Activated naive CD4-positive, alpha-beta T cell treated with Interleukin-2 at 50 U/mL for 16 hours (primary cell): ENCODE results near the gene SYT8.

Experiments
- DNase-seq: peaks from one replicate; pipeline ENCODE4 v3.0.0-alpha.2; 2020

Gene SYT8

DNA sequence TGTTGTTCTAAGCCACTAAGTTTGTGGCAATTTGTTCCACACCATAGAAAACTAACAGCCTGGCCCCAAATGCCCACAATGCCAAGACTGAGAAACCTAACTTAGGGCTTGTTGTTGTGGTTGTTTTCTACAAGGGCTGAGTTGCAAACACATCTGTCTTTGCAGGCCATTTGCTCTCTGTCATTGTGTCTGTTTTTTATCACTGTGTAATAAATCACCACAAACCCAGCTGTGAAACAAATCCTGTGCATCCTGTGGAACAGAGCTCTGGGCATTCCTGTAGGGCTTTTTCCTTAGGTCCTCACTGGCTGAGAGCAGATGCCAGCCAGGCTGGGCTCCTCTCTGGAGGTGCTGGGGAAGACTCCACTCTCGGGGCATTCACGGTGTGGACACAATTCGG, 15.7 kb upstream of the SYT8 start:
- DNase-seq: no peak

DNA sequence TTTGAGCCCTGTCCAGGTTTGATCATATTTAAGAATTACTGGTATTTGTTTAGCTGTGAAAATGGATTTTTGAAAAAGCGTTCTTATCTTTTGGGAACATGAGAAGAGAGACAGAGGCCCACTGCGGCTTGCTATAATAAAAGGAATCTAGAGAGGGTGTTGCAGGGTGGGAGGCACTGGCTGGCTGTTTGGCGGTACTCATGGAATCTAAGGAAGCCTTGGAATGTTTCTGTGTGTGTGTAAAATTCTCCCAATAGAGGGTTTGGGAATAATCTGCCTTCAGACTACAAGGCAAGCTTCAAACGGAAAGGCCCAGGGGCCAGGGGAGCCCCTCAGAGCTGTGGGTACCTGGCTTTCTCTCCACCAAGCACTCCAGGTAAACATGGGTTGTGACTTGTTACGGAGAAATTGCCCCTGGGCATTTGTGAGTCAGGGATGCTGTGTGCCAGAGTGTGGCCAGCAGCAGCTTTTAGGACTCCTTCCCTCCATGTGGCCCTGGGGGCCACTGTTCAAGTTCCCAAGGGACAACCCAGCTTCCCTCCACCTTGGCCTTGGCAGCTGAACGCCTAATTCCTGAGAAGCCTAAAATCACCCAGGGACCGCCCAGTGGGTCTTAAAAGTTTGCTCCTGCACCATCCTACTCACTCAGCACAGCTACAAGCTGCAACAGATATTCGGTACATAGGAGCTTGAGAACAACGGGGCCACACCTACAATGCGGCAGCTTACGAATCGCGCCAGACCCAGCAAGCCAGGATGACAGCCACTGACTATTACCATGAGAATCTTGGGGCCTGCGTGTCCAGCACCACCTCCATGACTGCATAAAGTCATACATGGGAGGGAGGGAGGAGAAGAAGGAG, 14.1 kb upstream of the SYT8 start:
- no peak for DNase-seq

DNA sequence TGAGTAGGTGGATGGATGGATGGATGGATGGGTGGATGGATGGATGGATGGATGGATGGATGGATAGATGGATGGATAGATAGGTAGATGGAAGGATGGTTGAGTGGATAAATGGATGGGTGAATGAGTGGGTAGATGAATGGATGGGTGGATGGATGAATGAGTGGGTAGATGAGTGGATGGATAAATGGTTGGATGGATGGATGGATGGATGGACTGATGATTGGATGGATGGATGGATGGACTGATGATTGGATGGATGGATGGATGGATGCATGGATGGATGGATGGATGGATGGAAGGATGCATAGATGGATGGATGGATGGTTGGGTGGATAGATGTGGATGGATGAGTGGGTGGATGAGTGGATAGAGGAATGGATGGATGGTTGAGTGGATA, 13.2 kb upstream of the SYT8 start:
- no peak for DNase-seq

DNA sequence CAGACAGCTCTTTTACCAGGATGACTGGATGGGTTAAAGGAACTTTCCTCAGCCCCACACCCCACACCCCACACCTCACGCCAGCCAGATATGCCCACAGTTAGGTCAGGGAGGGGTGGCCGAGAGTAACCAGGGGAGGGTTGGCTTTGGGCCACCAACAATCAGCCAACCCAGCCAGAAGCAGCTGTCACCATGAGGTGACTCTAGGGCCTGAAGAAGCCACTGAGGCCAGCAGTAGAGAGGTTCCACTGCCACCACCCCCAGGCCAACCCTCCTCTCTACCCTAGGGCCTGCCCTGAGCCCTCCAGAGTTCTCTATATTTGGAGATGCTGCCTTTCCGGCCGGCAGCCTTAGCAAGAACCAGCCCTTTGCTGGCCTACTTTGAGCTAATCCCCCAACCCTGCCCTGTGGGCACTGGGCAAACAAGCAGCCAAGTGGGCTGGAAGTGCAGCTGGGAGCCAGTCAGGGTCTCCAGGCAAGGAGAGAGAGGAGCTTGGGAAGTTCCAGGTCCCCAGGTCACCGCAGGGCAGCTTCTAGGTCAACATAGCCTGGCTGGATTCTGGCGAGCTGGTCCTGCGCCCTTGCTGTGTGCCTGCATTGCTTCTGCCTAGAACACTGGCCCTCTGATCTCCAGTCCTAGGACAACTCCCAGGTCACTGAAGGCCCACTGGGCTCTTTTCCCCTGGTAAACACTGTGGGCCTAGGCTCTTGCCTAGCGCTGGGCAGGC, 12.0 kb upstream of the SYT8 start:
- DNase-seq: no peak

DNA sequence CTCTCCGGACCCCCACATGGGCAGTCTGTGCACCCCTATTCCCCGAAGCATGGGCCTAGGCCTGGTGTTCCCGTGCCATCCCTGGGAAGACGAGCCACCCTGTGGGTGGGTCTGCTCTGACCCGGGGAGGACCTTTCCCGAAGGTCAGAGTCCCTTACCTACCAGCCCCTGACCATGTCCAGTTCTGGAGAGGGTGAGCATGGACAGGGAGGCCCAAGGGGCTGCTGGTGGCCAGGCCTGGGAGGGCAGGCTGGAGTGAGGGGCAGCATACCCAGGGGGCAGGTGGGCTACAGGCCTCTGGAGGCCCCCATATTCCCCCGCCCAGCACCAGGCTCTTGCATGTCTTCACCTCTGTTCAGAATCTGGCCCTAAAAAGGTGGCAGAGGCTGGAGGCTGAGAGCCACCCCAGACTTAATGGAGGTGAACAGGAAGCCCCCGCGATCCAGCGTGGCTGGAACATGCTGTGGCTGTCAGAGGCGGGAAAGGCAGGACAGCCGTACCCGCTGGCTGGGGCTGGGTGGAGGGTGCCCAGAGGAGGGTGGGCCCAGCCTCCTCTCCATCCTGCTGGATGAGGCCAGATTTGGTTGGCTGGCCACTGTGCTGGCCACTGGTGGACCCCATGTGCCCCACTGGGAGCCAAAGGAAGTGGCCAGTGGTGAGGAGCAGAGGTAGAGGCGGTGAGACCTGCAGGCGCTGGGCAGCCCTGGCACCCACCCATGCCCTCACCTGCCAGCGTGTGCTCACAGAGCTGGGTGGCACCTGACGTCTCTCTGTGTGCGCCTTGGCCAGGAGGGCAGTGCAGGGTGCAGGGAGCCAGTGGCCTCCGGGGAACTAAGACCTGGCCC, 11.2 kb upstream of the SYT8 start:
- no peak for DNase-seq

DNA sequence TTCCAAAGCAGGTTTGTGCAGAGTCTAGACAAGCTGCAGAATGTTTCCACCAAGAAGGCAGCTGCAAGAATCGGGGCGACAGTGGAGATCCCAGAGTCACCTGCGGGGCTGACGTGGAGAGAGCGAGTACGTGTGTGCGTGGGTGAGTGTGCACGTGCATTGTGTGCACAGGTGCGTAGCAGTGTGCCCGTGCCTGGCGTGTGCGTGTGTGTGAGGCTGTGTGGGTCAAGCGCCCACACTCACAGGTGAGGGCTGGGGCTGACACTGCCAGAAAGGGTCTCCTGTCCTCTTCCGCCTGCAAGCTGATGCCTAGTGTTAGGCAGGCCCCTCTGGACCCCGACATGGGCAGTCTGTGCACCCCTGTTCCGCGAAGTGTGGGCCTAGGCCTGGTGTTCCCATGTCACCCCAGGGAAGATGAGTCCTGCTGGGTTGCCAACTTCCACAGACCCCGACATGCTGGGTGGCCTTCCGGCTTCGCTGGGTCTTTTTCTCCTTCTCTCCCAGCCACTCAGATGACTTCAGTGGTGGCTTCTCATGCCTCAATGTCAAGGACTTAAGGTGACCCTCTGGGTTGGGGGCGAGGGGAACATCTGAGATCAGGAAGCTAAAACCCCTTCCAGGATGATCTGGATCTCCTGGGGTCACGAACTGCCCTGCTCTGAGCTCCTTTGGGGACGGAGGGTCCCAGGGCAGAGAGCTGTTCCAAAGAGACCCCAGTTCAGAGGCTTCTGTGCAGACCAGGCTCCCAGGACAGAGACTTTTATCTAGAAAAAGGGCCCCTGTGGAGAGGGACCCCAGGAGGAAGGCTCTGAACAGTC, 10.4 kb upstream of the SYT8 start:
- DNase-seq: no peak

DNA sequence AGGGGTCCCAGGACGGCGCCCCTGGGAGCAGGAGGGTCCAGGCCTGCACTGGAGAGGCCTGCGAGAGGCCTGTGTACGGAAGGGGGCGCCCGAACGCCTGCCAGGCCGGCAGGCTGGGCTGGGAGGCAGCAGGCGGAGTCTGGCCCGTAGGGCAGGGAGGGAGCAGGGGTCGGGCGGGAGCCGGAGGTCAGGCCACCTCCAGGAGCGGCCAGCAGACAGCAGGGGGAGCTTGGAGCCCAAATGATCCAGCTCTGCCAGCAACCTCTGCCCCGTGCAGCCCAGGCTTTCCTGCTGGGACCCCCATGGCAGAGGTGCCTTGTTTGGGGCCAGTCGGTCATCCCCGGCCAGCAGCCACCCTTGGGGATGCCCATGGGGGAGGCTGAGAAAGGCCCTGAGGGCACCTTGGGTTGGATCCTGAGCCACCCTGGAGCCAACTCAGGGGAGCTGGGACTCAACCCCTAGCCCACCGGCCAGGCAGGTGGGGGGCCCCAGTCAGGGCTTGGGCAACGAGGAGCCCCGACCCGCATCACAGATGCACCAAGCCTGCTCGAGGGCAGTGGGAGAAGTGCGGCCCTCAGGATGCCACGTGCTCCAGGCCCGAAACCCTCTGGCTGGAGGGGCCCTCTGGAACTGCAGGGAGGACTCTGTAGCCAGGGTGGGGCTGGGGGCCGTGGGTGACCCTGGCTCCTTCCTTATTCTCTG, 9.6 kb upstream of the SYT8 start:
- no peak for DNase-seq

DNA sequence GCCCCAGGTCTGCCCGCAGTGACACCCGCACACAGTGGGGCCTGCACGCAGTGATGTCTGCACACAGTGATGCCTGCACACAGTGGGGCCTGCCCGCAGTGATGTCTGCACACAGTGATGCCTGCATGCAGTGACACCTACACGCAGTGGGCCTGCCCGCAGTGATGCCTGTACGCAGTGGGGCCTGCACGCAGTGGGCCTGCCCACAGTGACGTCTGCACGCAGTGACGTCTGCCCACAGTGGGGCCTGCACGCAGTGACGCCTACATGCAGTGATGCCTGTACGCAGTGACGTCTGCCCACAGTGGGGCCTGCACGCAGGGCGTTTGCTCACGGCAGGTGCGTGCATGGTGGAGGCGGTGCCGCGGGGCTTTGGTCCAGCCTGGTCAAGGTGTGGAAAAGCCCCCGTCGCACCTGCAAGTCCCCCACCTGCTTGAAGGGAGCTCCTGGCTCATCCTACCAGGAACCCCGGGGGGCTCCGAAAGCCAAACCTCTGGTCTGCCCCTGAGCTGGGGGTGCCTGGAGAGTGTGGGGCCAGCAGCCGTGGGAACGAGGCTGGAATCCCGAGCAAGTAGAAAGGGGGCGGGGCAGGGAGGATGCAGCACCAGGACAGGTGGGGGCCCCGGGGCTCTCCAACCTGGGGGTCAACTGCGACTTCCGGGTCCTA, 8.9 kb upstream of the SYT8 start:
- no peak for DNase-seq

DNA sequence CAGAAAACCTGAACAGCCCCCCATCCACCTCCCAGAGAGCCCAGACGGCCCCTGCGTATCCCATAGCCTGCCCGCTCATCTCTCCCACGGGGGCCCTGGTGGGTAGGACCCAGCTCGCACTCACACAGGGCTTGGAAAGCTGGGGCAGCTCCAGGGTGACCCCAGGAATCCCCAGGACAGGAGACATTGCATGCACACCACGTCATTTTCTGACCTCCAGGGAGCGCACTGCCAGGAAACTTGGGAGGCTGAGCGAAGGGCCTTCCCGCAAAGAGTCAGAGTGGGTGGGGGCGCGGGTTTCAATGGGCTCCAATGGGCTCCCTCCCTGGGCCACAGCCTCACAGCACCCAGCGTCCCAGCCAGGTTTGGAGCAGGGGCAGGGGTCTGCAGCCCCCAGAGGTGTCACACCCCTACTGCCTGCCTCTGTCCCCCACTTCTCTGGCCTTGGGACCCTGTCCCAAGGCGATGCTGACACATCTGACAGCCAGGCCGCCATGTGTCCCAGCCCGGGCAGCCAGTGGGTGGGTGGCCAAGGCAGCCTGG, 8.2 kb upstream of the SYT8 start:
- no peak for DNase-seq

DNA sequence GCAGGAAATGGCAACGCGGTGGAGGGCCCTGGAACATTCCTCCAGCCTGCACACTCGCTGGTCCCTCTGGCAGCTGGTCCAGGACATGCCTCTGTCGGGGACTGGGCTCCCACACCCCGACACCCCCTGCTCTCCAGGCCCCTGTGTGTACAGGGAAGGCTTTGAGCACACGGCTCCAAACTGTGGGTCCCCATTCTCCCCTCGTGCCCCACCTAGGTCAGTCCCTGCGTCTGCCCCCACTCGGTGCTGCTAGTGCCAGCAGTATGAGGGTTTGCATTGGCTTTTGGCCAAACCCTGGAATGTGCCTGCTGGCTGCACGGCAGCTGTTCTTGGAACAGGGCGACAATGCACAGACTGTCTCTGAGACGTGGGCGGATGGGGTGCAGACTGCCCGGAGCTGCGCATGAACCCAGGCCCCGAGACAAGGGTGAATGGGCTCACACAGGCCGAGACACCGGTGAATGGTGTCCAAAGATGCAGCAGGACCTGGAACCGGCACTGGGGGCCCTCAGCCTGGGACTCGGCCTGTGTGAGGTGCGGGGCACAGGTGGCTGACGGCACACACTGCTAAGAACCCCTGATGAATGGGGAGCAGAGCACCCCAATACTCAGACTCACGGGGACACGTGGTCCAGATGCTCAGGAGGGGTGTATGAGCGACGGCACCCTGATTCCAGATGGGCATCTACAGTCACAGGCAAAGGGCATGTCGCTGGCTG, 7.5 kb upstream of the SYT8 start:
- DNase-seq: no peak

DNA sequence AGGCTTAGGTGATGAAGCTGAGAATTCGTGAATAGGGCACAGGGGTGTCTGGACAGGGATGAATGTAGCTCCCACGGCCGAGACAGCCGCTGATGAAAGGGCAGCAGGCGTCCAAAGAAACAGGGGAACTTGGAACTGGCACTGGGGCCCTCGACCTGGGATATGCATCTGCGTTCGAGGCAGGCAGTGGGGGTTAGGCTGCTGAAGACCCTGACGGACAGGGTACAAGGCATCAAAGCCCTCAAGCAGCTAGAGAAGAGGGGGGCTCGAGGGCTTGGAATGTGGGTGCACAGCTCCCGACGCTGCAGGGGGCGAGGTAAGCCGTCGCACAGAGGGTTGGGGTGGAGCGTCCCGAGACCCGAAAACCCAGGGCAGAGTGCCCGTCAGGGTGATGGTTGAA, 6.9 kb upstream of the SYT8 start:
- DNase-seq: no peak

DNA sequence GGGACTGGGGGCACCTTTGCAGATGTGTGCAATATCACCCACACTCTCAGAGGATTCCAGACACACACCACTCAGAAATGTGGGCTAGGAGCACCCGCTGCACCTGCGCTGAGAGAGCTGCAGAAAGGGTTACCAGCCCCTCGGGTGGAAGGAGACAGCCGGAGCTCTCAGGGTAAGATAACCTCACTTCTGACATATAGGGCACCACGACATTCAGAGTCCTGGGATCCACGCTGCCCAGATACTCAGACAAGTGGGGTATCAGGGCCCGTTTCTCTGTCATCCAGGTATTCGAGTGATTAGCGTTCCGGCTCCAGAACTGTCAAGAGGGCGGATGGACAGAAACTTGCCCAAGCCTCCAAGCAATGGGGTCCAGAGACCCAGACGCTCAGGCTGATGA, 6.2 kb upstream of the SYT8 start:
- DNase-seq: no peak

DNA sequence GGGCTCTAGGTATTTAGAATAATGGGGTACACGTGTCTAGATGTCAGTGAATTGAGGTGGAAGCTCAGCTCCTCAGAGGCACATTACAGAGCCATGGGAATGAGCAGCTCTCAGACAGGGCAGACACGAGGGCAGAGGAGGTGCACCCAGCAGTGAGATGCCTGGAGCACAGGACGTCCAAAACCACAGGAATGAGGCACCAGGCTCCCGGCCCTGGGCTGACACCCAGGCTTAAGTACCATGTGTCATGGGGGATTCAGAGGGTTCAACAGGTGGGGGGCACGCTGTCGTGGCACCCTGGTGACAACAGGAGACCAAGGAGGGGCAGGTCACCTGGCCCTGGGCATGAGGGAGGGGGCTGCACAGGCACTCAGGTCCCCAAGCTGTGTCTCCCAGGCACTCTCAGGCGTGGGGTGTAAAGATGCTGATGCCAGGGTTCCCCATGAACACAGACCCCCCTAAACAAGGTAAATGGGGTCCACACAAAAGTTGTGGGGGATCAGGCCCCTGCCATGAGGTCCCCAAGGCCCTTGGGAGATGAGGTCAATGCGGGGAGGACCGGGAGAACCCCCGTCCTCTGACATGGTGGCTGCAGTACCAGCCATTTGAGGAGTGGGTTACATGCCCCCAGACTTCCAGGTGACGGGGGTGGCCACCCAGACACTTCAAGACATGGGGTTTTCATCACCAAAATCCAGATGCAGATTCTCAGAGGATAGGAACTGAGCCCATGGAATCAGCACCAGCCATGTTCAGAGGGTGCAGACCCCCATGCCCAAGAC, 5.6 kb upstream of the SYT8 start:
- DNase-seq: no peak

DNA sequence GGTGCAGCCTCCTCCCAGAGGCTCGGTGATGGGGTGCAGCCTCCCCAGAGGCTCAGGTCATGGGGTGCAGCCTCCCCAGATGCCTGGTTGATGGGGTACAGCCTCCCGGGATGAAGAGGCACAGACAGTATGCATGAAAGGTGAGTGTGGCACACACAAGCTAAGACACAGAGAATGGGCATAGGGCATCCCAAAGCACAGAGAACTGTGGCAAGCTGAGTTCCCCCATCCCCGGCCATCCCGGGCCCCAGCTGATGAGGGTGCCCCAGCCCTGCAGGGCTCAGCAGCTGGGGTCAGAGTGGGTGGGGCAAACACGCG, 4.8 kb upstream of the SYT8 start:
- DNase-seq: no peak

DNA sequence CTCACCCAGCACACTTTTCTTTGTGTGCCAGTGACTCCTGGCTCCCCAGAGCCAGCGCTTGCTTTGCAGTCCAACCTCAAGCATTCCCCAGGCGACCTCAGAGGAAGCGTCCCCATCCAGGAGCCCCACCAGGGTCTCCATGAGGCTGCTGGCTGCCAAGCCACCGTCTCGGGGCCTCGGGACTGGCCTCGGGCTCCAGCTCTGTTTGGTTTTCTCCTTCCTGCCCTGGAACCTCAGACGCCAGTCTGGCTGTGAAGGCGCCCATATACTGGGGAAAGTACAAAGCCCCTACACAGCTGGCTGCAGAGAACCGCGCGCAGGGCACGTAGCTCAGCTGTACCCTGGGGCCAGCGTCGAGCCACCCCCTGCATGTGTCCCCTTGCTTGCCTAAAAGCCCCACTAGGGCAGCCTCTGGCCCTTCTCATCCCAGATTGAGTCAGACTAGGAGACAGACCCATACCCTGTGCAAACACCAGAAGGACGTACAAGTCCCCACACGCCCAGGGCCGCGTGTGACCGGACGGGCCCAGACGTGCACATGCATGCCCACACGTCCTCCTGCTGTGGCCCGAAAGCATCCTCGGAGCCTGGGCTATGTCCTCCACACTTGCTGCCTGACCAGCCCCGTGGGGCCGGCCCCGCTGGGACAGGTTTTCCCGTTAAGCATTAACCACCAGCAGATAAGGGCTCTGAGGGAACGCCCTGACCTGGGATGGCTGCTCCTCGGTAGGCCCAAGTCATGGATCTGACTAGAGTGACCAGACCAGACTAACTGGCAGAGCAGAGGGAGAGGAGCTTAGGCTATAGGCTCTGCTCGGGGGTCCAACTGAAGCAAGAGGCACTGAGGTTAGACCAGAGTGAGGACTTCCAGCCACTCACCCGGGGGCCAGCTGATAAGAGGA, 4.2 kb upstream of the SYT8 start:
- no peak for DNase-seq

DNA sequence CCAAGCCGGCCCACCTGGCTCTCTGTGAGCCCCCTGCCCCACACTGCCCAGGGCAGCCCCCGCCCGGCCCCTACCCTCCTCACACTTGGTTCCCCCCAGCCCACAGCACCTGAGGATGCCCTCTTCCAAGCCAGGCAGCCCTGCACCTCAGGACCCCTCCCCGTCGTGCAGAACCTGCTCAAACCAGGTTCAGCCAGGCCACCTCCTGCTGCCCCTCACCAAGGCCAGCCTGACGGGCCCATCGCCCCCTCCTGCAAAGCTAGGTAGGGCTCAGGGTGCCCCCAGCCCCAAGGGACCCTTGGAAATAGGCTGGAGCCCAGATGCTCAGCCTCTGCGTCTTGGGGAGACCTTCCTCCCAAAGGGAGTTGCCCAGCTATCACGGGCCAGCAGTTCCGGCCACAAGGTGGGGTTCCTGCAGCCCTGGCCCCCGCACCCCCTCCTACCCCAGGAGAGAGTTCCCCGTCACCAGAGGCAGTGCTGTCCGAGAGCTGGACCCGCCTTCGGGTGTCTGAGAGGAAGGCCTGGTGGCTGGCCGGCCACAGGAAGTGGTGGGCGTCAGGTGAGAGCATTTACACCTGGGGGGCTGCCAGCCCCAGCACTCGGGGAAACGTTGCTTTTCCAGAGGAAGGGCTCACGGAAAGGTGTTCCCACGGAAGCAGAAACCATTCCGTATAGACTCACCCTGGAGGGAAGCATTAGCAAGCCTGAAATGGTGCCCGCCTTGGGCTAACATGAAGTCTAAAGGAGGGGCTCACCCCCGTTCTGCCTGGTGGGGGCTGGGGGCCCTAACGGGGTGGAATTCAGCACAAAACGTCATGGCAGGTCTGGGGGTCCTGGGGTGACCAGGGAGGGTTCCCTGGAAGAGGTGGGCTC, 3.2 kb upstream of the SYT8 start:
- DNase-seq: no peak

DNA sequence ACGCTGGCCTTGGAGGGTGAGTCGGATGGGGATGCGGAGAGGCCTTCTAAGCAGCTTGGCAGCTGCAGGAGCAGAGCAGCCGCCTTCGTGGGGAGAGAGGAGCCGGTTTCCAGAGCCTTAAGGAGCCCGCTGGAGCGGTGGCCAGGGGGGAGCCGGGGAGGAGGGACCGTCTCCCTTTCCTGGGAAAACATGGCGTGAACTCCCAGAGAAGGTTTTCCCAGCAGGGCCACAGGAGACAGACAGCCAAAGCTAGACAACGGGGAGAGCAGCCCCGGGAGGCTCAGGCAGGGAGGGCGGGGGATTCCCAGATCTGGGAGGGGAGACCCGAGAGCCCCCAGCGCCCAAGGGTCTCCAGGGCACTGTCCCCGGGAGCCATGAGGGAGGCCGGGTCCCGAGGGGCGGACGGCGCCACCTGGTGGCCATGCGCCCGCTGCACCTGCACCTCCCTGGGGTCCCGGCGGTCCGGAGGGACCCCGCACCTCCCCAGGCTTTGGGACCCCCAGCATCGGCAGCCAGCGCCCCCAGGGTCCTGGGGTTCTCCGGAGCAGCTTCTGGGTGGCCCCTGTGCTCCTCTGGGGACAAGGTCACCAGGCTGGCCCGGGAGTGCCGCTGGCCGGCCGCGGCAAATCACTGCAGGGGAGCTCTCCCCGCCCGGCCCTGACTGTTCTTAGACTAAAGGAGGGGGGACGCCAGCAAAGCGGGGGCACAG, 2.4 kb upstream of the SYT8 start:
- peak; percentile 69 for DNase-seq
